ENCODE measurements around the gene TNRC18.
"Not testable (repeated sequence)": the region's sequence is repeated elsewhere in the genome, so short reads cannot be mapped to it uniquely, and the experiment has no call there.

Gene TNRC18

DNA sequence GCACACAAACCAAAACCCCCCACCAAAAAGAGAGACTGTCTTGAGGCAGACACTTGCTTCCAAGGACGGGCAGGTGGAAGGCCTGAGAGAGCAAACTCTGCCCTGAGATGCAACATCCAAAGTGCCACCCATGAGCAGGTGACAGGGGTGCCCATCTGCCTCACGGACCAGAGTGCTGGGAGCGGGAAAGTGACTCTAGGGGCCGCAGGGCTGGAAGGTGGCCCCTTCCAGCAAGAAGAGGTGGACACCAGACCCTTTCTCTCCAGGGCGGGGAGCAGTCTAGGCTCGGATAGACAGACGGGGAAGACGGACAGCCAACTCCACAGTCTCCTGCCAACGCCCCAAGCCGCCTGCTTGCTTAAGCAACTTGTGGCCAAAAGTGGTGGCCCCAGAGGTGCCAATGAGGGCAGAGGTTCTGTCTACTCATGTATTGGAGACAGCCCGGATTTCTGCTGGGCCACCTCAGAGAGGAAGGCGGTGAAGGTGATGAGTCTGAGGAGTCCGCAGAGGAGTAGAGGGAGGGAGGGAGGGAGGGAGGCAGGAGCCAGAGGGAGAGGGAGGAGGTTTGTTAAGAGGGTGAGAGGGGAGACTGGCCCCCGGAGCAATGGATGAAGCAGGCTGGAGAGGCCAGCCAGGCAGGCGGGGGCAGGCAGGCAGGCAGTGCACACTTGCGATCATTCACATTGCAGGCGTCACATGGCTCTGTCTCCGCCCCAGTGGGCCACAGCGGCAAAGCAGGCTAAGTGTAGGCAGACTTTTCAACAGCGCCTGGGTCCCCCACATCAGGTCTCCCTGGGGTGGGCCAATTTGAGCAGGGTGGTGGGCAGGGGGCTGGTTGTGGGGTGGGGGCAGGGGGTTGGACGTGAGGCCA, 75.3 kb downstream of the TNRC18 start:
- DNase-seq: no peak

DNA sequence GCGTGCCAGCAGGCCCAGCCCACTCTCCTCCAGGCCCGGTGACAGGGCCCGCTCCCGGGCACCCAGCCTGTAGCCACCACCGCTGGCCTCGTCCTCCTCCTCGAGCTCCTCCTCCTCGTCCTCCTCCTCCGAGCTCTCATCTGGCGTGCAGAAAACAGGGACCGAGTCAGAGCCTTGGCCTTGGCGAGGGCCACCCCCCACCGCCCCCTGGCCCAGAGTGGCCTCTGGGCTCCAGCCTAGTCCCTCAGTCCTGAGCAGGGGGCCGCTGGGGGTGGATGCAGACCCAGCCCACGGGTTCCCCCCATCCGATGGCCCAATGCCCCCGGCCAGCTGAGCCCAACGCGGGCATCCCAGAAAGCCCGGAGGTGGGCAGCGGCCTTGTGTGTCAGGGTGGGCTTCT, 78.0 kb downstream of the TNRC18 start:
- no peak for DNase-seq

DNA sequence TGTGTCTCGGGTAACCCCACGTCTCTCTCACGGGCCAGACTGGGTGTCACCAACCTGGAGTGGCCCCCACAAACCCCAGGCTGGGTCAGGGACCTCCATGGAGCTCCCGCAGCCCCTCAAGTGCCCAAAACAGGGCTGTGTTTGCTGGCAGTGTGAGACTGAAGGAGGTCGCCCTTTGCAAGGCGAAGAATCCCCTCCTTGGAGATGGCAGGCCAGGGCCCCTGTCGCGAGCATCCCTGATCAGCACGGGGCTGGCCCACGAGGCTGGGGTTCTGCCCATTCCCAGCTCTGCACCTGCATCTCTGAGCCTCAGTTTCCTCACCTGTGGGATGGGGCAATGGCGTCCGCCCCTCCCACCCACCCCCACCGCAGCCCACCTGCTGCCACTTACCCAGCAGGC, 78.5 kb downstream of the TNRC18 start:
- DNase-seq: no peak

DNA sequence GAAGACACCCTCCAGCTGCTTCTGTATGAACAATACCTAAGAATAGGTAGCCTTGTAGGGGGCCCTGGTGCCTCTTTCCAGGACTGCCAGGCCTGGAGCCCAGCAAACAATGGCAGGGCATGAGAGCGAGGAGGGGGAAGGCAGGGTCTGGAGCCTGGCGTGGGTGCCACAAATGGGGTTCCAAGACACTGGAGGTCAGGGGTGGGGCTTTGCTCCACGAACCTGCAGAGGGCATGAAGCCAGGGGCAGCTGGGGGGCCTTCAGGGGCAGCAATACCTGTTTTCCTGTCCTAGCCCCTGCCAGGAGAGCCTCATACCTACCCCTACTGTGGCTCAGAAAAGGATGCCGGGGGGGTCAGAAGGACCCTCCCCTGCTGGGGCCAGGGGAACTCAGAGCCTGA, 79.3 kb downstream of the TNRC18 start:
- DNase-seq: no peak

DNA sequence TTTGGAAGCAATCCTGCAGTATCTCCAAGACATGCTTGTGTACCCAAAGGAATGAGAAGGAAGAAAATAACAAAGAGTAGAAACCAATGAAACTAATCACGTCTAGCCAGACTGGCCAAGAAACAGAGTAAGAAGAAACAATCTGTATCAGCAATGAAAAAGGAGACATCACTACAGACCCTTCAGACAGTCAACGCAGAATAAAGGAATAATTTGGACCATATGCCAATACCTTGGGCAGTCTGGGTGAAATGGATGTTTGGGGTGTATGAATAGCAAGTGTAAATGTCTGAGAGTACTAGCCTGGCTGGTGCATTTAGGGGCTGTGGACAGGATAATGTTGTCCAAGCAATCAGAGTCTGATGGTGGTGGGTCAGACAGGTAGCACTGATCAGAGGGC, 79.8 kb downstream of the TNRC18 start:
- no peak for DNase-seq

DNA sequence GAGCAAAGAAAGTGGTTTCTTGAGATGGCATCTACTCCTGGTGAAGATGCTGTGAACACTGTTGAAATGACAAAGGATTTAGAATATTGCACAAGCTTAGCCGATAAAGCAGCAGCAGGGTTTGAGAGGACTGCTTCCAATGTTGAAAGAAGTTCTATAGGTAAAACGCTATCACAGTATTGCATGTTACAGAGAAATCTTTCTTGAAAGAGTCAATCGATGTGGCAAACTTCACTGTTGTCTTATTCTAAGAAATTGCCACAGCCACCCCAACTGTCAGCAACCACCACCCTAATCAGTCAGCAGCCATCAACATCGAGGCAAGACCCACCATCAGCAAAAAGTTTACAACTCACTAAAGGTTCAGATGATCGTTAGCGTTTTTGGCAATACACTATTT, 81.0 kb downstream of the TNRC18 start:
- no peak for DNase-seq

DNA sequence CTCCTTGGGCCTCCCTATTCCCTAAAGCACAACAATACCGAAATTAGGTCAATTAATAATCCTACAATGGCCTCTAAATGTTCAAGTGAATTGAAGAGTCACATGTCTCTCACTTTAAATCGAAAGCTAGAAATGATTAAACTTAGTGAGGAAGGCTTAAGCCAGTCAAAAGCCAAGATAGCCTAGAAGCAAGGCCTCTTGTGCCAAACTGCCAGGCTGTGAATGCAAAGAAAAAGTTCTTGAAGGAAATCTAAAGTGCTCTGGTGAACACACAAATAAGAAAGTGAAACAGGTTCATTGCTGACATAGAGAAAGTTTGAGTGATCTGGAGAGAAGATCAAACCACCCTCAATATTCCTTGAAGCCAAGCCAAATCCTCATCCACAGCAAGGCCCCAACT, 83.7 kb downstream of the TNRC18 start:
- DNase-seq: no peak

DNA sequence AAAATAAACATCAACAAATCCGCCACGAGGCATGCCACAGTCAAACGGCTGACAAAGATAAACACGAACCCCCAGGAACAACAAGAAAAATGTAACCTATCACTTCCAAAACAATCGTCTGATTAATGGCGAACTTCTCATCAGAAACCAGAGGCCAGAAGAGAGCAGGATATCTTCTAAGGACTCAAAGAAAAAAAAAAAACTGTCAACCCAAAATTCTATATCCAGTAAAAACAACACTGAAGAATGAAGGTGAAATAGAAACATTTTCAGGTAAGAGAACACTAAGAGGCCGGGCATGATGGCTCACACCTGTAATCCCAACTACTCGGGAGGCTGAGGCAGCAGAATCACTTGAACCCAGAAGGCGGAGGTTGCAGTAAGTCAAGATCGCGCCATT, 86.6 kb downstream of the TNRC18 start:
- no peak for DNase-seq

DNA sequence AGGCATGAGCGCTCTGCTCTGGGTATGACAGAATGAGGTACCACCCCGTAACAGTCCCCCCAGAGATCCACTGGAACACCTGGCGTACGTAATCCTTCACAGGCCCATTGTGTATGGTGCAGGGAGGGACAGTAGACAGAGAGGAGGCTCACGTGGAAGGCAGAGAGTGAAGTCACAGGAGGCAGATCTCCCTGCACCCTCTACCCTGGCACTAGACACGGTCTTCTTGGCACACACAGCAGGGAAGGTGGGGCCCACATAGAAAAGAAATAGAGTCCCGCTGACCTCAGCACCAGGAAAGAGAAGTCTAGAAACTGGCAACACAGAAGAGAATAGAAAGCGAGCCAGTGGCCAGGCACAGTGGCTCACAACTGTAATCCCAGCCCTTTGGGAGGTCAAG, 89.0 kb downstream of the TNRC18 start:
- no peak for DNase-seq

DNA sequence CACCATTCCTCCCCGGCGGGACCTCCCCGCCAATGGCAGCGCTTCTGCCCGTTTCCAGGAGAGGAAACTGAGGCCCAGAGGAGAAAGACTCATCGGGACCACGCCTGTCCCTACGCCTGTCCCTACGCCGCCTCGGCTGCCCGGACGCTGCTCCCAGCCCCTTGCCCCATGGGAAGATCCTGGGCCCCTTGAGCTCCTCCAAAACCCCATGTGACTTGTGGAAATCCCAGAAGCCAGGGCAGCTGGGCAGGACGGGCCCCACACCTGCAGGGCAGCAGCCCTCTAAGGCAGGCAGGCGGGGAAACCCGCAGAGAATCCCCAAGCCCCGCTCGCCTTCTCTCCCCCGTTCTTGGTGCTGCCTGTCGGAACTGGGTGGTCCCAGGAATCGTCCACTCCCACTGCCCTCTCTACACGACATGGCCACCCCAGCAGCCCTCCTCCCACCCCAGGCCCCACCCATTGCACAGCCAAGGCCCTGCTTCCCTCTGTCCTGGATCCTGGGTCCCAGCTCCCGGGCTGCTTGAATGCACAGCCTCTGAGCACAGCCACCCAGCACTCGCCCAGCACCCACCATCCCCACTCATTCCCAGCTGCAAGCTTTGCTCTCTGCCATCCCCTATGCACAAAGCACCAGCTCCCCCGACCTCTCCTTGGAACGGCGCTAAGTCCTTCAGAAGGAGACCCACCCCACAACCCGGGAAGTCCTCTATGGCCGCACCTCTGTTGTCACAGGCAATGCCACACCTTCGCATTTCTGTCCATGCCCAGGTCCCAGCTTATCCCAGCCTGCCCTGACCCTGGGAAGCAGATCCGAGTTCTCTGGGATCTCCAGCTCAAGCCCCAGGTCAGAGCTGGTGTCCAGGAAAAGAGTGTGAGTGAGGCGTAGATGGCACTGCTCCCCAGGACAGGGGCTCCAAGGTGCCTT, 90.3 kb downstream of the TNRC18 start:
- DNase-seq: no peak

DNA sequence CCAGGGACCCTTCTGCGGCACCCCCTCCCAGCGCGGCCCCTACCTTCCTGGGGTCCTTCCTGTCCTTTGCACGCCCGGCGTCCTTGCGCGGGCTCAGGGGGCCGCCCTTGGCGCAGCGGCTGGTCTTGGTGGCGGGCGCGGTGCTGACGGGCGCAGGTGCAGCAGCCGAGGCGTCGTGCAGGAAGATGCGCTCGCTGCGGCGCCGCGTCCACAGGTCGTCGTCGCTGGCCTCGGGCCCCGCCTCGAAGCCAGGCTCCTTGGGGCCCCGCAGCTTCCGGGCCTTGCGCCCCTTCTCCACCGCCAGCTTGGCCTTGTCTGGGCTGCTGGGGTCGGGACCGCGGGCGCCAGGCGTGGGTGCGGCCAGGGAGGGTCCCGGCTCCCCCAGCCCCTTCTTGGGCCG, 91.1 kb downstream of the TNRC18 start:
- no peak for DNase-seq

DNA sequence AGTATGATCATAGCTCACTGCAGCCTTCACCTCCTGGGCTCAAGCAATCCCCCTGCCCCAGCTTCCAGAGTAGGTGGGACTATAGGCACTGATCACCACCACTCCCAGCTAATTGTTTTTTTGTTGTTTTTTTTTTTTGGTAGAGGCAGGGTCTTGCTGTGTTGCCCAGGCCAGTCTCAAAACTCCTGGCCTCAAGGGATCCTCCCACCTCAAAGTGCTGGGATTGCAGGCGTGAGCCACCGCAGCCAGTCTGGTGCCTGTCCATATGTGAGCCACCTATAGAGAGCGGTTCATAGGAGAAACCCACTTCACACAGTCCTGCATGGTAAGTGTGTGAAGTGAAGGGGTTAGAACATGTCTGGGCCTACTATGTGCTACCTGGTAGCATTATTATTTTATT, 93.3 kb downstream of the TNRC18 start:
- no peak for DNase-seq

DNA sequence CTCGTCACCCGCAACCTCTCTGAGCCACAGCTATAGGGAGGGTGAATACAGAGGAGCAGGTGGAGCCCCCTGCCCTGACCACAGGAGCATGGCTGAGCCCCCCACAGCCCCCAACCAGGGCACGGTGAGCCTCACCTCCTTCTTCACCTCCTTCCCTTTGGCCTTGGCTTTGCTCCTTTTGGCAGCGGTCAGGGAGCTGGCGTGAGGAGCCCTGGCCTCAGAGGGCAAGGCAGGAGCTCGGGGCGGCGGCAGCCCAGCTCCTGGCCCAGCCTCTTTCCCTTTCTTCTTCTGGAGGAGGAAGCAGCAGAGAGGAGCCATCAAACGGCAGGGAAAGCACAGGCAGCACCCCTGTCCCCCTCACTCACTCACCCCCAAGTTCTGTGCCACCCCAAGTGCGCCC, 98.7 kb downstream of the TNRC18 start:
- DNase-seq: no peak

DNA sequence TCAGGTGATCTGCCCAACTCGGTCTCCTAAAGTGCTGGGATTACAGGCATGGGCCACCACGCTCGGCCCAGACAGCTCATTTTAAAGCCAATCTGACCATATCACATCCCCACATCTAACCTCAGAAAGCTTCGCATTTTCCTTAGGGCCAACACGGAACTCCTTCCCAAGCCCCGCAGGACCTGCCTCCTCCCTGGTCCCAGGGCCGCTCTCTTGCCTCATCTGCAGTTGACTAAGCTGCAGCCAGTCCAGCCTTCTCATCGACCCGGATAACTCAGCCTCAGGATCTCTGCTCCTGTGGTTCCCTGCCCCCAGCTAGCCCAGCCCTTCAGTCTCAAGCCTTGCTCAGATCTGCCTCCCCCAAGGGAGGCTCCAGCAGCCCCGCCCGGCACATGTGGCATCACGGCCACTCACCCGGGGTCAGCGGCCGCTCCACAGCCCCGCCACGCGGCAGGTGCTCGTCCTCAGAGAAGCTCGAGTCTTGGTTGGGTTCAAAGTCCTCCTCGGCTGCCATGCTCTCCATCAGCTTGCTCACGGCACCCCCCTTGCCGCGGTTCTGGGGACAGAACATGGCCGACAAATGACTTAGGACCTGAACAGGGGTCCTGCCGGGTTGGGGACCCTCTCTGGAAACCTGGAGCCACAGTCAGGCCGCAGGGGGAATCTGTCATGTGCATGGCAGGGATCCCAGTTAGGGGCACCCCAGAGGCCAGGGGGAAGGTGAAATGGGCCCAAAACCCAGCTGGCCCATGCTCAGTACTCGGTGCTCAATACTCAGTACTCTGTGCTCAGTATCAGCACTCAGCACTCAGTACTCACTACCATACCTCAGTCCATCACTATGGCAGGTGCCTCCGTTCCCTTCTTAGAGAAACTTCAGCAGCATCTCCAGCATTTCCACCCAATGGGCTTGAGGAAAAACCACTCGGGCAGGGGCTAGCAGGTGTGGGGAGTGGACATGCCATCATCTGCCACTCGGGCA, 99.5 kb downstream of the TNRC18 start:
- not testable (repeated sequence) for DNase-seq

DNA sequence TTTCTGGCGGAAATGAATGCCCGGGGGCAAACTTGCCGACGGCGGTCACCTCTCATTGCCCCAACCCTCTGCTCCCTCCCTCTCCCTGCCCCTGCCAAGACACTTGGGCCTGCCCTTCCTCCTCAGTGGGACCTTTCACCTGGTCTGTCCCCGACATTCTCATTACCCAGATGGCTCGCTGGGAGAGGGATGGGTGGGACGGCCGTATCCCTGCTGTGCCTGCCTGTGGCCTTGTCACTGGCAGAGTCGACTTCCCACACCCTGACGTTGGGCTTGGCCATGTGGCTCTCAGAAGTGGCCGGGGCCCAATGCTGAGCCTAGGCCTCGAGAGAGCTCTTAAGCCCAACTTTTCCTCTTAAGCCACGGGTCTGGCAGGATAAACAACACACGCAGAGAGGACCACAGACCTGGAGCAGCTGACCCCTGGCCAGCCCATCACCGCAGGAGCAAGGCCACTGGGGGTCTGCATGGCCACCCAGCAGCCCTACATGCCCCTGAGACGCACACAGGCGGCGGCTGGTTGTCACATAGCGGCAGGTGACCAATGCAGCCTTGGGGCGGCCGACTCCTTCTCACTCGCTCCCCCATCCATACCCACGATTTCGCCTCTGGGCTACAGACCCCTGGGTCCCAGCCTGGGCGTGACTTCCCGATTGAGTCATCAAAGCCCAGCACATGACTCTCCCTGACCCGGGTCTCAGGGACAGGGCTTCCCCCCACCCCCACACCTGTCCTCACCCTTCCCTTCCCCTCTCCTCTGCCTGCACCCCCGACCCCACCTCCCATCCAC, 100.8 kb downstream of the TNRC18 start:
- no peak for DNase-seq

DNA sequence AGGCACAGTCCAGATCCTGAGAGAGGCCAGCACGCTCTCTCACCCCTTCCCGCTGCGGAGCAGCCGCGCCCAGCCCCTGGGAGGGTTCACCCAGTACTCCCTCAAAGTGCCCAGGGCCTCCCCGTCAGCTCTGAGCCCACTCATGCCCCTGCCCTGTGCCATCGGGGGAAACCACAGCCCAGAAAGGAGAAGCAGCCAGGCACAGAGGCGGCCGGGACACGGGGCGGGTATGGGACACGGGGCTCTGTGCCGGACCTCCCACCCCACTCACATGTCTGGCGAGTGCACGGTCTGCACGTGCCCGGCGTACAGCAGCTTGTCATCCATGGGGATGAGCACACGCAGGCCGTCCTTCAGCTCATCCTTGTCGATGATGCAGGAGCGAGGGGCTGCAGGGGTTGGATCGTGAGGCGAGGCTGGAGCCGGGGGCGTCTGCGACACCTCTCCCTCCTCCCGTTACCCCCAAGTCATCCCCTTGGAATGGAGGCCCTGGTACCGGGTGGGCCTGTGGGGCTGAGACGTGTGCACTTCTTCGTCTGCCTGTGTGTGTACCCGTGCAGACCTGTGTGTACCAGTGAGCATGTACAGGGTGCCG, 102.7 kb downstream of the TNRC18 start:
- no peak for DNase-seq

DNA sequence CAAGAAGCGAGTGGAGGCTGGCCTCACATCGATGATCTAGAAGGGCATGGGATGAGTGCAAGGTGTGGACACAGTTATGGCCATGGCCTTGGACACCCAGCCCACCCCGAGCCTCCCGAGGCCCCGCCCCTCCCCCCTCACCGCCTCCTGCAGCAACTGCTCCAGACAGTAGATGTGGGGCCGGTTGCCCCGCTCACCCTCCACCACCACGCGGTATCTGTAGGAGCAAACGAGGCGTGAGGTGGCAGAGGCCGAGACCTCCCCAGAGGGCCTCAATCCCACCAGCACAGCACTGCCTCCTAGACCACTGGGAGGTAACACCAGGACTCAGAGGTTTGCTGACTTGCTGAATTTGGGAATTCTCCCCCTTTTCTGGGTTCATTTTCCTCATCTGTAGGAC, 103.2 kb downstream of the TNRC18 start:
- no peak for DNase-seq

DNA sequence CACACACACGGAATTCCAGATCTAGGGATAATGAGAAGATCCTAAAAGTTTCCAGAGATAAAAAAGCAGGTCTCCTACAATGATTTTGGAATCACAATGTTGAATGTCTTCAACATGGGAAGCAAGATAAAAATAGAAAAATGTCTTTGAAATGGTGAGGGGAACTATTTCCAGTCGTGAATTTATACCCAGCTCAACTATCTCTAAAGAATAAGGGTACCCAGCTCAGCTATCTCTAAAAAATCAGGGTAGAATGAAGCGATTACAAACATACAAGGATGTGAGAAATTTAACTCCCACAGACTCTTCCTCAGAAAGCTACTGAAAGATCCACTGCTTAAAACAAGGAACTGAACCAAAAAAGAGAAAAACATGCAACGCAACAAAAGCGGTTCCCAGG, 105.0 kb downstream of the TNRC18 start:
- DNase-seq: not testable (repeated sequence)

DNA sequence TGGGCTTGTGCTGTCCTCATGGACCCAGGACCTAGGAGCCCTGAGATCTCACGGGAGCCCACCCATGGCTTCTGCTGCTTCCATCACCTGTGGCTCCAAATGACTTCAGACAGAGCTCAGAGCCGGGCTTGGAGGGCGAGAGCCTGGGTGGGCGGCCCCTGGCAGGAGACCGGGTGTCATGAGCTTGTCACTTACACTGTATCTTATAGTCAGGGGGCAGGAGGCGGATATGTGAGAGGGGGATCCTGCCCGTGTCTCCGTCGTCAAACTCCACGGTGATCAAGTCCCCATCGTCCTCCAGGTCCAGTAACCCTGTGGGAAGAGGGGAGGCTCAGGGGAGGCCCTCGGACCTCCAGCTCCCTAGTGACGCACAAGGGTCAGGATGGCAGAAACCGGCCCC, 107.9 kb downstream of the TNRC18 start:
- no peak for DNase-seq

DNA sequence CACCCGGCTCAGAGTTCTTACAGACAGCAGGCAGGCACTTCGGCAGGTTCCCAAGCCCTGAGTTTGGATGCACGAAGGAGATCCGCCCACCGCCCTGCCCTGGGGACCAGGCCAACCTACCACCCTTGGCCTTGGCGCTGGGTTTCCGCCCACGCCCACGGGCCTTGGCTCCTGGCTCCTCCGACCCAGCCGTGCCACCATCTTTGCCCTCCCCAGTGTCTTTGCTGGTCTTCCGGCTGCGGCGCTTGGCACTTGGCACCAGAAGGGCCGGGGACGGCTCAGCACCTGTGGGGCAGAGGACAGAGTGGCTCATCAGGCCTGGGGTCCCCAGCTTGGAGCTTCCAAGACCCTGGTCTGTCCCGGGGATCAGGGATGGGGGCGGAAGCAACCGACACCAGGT, 108.8 kb downstream of the TNRC18 start:
- no peak for DNase-seq

DNA sequence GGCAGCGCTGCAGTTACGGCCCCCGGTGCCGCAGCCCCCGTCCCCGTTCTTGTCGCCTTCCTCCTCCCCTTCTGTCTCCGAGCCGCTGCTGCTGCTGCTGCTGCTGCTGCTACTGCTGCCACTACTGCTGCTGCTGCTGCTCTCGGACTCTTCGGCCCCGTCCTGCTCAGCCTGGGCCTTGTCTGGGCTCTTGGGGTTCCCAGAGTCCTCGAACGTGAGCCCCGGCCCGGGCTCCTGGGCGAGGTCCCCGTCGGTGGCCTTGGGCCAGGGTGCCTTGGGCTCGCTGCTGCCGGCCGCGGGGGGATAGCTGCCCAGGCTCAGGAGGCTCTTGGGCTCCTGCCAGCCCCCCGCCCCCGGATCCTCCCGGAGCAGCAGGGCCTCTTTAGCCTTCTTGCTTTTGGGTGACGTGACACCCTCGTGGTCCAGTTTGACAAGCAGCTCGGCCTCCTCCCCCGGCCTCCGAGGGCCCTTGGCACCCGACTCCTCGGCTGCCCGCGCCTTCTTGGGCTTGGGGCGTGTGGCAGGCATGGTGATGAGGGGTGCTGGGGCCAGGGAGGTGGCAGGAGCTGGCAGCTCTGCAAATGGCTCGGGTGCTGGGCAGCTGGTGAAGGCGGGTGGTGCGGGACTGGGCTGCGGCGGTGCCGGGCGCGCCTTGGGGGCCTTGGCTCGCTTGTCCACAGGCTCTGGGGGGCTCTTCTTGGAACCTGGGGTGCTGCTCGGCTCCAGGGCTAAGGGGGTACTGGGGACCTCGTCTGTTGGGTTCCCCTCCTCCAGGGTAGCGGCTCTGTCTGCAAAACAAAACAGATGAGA, 110.4 kb downstream of the TNRC18 start:
- DNase-seq: not testable (repeated sequence)

Data from NCI-H446 treated with DMSO at 0.1 percent for 48 hours (cell line).